ENCODE measurements around the gene FASTK. TPM values are rescaled to one million over a fixed set of nuclear protein-coding genes. Genes with fewer than 3 reads are reported as not detected.

Gene FASTK
- total and polyA plus RNA-seq, 2 of the 4 experiments (the other 2 are of a cell fraction): 53.8 to 115 TPM

DNA sequence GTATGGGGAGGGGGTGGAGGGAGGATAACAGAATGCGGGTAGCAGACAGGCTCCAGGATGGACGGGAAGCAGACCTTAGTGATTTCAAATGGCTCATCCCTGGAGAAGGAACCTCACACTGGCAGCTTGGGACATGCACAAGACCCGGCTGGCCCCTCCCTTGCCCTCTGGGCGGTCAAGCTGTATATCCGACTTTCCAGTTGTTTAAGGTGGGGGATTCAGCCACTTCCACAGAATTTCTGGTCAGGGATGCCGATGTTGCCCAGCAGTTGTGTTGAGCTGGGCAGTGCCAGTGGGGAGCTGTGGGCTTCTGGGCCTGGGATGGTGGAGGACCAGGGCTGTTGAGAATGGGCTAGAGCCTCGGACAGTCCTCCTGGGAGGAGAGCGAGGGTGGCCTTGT lies 48.1 kb upstream of the FASTK start:
- H2BK120ac ChIP-seq (ENCODE audit: low read depth, low read length): no peak overlapping the region
- no peak overlapping the region for H4K5ac ChIP-seq (ENCODE audit: low read depth, low read length)
- no peak overlapping the region for H4K91ac ChIP-seq (ENCODE audit: insufficient read depth, low read depth, low read length)
- no peak overlapping the region for H2BK15ac ChIP-seq (ENCODE audit: low read depth, low read length)
- peaks cover 73% of the 10 kb centered on the region for H3K36me3 ChIP-seq (ENCODE audit: control insufficient read depth, insufficient read depth, low read length)
- POLR2A ChIA-PET (ENCODE audit: unreplicated experiment): no interaction called here
- no peak overlapping the region for H3K4me2 ChIP-seq (ENCODE audit: low read depth, low read length)
- no peak overlapping the region for H3K56ac ChIP-seq (ENCODE audit: extremely low read depth, insufficient read depth, low read length)
- no peak overlapping the region for H3K23ac ChIP-seq (ENCODE audit: low read depth, low read length)
- TF ChIP-seq, protein P1, sequence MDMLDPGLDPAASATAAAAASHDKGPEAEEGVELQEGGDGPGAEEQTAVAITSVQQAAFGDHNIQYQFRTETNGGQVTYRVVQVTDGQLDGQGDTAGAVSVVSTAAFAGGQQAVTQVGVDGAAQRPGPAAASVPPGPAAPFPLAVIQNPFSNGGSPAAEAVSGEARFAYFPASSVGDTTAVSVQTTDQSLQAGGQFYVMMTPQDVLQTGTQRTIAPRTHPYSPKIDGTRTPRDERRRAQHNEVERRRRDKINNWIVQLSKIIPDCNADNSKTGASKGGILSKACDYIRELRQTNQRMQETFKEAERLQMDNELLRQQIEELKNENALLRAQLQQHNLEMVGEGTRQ (IDR thresholded peaks at IDR 0.05; ENCODE audit: low read depth, low read length): no peak
- TF ChIP-seq CEBPB (IDR thresholded peaks at IDR 0.05; ENCODE audit: low read depth, low read length): no peak
- no peak for TF ChIP-seq MXI1 (IDR thresholded peaks at IDR 0.05; ENCODE audit: borderline replicate concordance, low read depth, low read length)
- no peak for TF ChIP-seq MAZ (IDR thresholded peaks at IDR 0.05; ENCODE audit: borderline replicate concordance, low read depth, low read length)
- no peak for TF ChIP-seq RFX5 (IDR thresholded peaks at IDR 0.05; ENCODE audit: low read depth, low read length)
- no peak for TF ChIP-seq BHLHE40 (IDR thresholded peaks at IDR 0.05; ENCODE audit: low read depth, low read length)
- no peak for TF ChIP-seq POLR2A (IDR thresholded peaks at IDR 0.05; ENCODE audit: low read depth, low read length)
- TF ChIP-seq MAFK (IDR thresholded peaks at IDR 0.05; ENCODE audit: low read depth, low read length): no peak
- TF ChIP-seq FOS (IDR thresholded peaks at IDR 0.05; ENCODE audit: low read depth, low read length): no peak
- no peak for TF ChIP-seq NFE2L2 (IDR thresholded peaks at IDR 0.05; ENCODE audit: low read depth, low read length)
- DNase-seq: no peak
- H2BK20ac ChIP-seq (ENCODE audit: low read depth, low read length): no peak overlapping the region
- no peak overlapping the region for H3K4me3 ChIP-seq (ENCODE audit: insufficient read depth, low read depth, low read length)
- H3K27me3 ChIP-seq (ENCODE audit: control insufficient read depth, insufficient read depth, low read length): no peaks in the 10 kb centered on the region
- H4K20me1 ChIP-seq (ENCODE audit: insufficient read depth, low read length): peaks cover 32% of the 10 kb centered on the region
- CTCF ChIA-PET: no interaction called here
- H2BK5ac ChIP-seq (ENCODE audit: low read depth, low read length, poor library complexity, severe bottlenecking): no peak overlapping the region
- no peak overlapping the region for H3K18ac ChIP-seq (ENCODE audit: low read depth, low read length)
- H4K8ac ChIP-seq (ENCODE audit: low read depth in 2 of 2, low read length in 2 of 2): no peak overlapping the region
- H3K4ac ChIP-seq (ENCODE audit: low read depth, low read length): no peak overlapping the region
- no peaks in the 10 kb centered on the region for H3K9me3 ChIP-seq (ENCODE audit: control insufficient read depth, insufficient read depth, low read length)
- intact Hi-C loops (cut with micrococcal nuclease) (no loop called here), dilution Hi-C loops (cut with HindIII; ENCODE audit: low sequenced_read_pairs, unreplicated experiment) (no loop called here), in situ Hi-C loops (cut with MboI; ENCODE audit: low sequenced_read_pairs) (loop anchor here (5.0 to 10.0 kb wide), 2 partner anchors 44 to 176 kb away; no protein-coding TSS in a partner anchor)
- H3K14ac ChIP-seq (replicated peaks; ENCODE audit: low read depth, low read length): no peak overlapping the region
- H3K4me1 ChIP-seq (ENCODE audit: control insufficient read depth, insufficient read depth, low read length): no peaks in the 10 kb centered on the region
- no peaks in the 10 kb centered on the region for H3K9me1 ChIP-seq (ENCODE audit: insufficient read depth, low read length)
- H3K9ac ChIP-seq (ENCODE audit: low read depth, low read length): no peak overlapping the region
- no peak overlapping the region for H3K27ac ChIP-seq (ENCODE audit: insufficient read depth, low read length)
- H3K79me1 ChIP-seq (ENCODE audit: low read depth in 1 of 2, low read length in 2 of 2): peaks cover 0 to 28% of the 10 kb centered on the region in 2 experiments; a peak in 3 of 4 replicates
- WGBS, 2 experiments (ENCODE audit: extremely low coverage in 2 of 2, insufficient read length in 1 of 2): no CpG with 5 or more reads among the region's 8 CpGs
- no peak overlapping the region for H2AK5ac ChIP-seq (ENCODE audit: low read depth, low read length)
- no peak for ATAC-seq (ENCODE audit: low read depth)
- no TSS peak for BruUV-seq (replicated peaks)
- H2AK9ac ChIP-seq (replicated peaks; ENCODE audit: low read depth, low read length, poor library complexity): no peak overlapping the region
- no peak overlapping the region for H2AFZ ChIP-seq (replicated peaks; ENCODE audit: low read length, poor library complexity)
